GM12875 (cell line): Measurements from ENCODE around the gene SAA4.
"Not testable (repeated sequence)": the region's sequence is repeated elsewhere in the genome, so short reads cannot be mapped to it uniquely, and the experiment has no call there.

Source experiments
- H3K4me3 ChIP-seq: one replicate; pipeline ENCODE4 v1.5.1; 2011; ENCODE audit warnings: low read depth, low read length, control low read depth
- CTCF ChIP-seq: IDR thresholded peaks from 2 replicates; pipeline ENCODE4 v1.5.1; 2011; ENCODE audit warnings: low read depth, mild to moderate bottlenecking, control low read depth, inconsistent platforms, low read length, moderate library complexity, borderline replicate concordance; ENCODE audit not compliant: insufficient read depth

The SAA4 gene

GRCh38 chr11:18253778-18254338 is 17.3 kb upstream of the SAA4 start:
- TF ChIP-seq CTCF, result no peak
- no peak overlapping the region for H3K4me3 ChIP-seq

GRCh38 chr11:18253233-18253632 is 16.6 kb upstream of the SAA4 start:
- no peak for TF ChIP-seq CTCF

GRCh38 chr11:18248561-18248960 is 12.0 kb upstream of the SAA4 start, which contains the start of gene SAA2:
TSS of gene SAA2 (minus strand) at chr11:18248668. CDS start at chr11:18248011, 657 bp downstream.
- no peak for TF ChIP-seq CTCF
- no peak within 1 kb of the TSS for H3K4me3 ChIP-seq

More at GRCh38 chr11:18253233-18253632, 16.6 kb upstream of the SAA4 start:
- no peak overlapping the region for H3K4me3 ChIP-seq

GRCh38 chr11:18247191-18247581 is 10.6 kb upstream of the SAA4 start:
- not testable (repeated sequence) for H3K4me3 ChIP-seq

- H3K4me3 ChIP-seq, result not testable (repeated sequence)
Observed at GRCh38 chr11:18246379-18247190, 10.0 kb upstream of the SAA4 start.

GRCh38 chr11:18245396-18245795 is 8.8 kb upstream of the SAA4 start:
- no peak for TF ChIP-seq CTCF
- no peak overlapping the region for H3K4me3 ChIP-seq

- H3K4me3 ChIP-seq, result no peak overlapping the region
- peak; percentile 89 for TF ChIP-seq CTCF
Observed at GRCh38 chr11:18243783-18244362, 7.3 kb upstream of the SAA4 start.

- H3K4me3 ChIP-seq, result no peak overlapping the region
- TF ChIP-seq CTCF, result no peak
Observed at GRCh38 chr11:18239655-18240054, 3.1 kb upstream of the SAA4 start.
